ENCODE measurements around the gene BCL11B. TPM values are rescaled to one million over a fixed set of nuclear protein-coding genes. Genes with fewer than 3 reads are reported as not detected.

BCL11B gene
- total and polyA plus RNA-seq, 12 donors = 0.03 to 1.9 (median 0.11) TPM; not detected in 2

- WGBS, 2 donors = 81 to 86% methylated on average over 13 of the region's 13 CpGs
- intact Hi-C loops (cut with DNase I) = no loop called here
- Histone ChIP-seq H3K4me3 (no peak overlapping the region), H3K4me1 (no peaks in the 10 kb centered on the region), H3K27ac (no peak overlapping the region), H3K27me3 (peaks cover 0 to 47% (median 21%) of the 10 kb centered on the region in 7 donors), H3K9me3 (no peaks in the 10 kb centered on the region), H3K36me3 (no peaks in the 10 kb centered on the region)
- DNase-seq (no peak), ATAC-seq (no peak)
- no peak for TF ChIP-seq CTCF (IDR thresholded peaks at IDR 0.05)
Observed at GRCh38 chr14:99217066-99217955, 54.7 kb downstream of the BCL11B start.

GRCh38 chr14:99216191-99216590, 55.8 kb downstream of the BCL11B start:
- no peak overlapping the region for H3K27ac ChIP-seq
- no peaks in the 10 kb centered on the region for H3K36me3 ChIP-seq
- ATAC-seq = no peak
- intact Hi-C loops (cut with DNase I) = no loop called here
- DNase-seq = no peak
- no peaks in the 10 kb centered on the region for H3K9me3 ChIP-seq
- no peaks in the 10 kb centered on the region for H3K4me1 ChIP-seq
- no peak for TF ChIP-seq CTCF (IDR thresholded peaks at IDR 0.05)
- H3K27me3 ChIP-seq = peaks cover 0 to 42% (median 21%) of the 10 kb centered on the region in 7 donors
- WGBS, 2 donors = 89 to 91% methylated on average over 10 of the region's 10 CpGs
- no peak overlapping the region for H3K4me3 ChIP-seq

GRCh38 chr14:99215277-99215676, 56.7 kb downstream of the BCL11B start:
- DNase-seq = no peak
- Histone ChIP-seq H3K4me1 (no peaks in the 10 kb centered on the region), H3K27ac (no peak overlapping the region), H3K27me3 (peaks cover 0 to 47% (median 21%) of the 10 kb centered on the region in 7 donors), H3K36me3 (no peaks in the 10 kb centered on the region), H3K9me3 (no peaks in the 10 kb centered on the region), H3K4me3 (no peak overlapping the region)
- 43 to 46% methylated on average over 16 of the region's 16 CpGs for WGBS, 2 donors
- ATAC-seq = no peak
- intact Hi-C loops (cut with DNase I) = no loop called here
- TF ChIP-seq CTCF (IDR thresholded peaks at IDR 0.05) = no peak

GRCh38 chr14:99214701-99215100, 57.3 kb downstream of the BCL11B start:
- intact Hi-C loops (cut with DNase I) = no loop called here
- WGBS, 2 donors = 72 to 74% methylated on average over 7 of the region's 7 CpGs
- Histone ChIP-seq H3K27me3 (peaks cover 0 to 47% (median 21%) of the 10 kb centered on the region in 7 donors), H3K36me3 (no peaks in the 10 kb centered on the region), H3K4me3 (no peak overlapping the region), H3K4me1 (no peaks in the 10 kb centered on the region), H3K27ac (no peak overlapping the region), H3K9me3 (no peaks in the 10 kb centered on the region)
- TF ChIP-seq CTCF (IDR thresholded peaks at IDR 0.05) = no peak
- ATAC-seq (no peak), DNase-seq (no peak)

Measured in heart right ventricle (tissue), 16 donors.